HEK293T (cell line): ENCODE results near the gene SKA2.
A peak's percentile ranks its signal among the peaks of the same experiment; 100 is the strongest.

Experiments
- CTCF ChIA-PET: fragments of 350-600 bp; formaldehyde crosslinking; extraction: SDS; loops from one replicate; lab custom pipeline; 2021; ENCODE audit warnings: antibody characterized with exemption, inconsistent platforms; lab: Yijun Ruan, JAX
- POLR2A ChIA-PET: fragments of 350-600 bp; formaldehyde crosslinking; extraction: SDS; loops from one replicate; lab custom pipeline; 2020; ENCODE audit warnings: antibody characterized with exemption, inconsistent platforms; lab: Yijun Ruan, JAX
- DNase-seq: peaks from one replicate; pipeline ENCODE4 v3.0.0; 2012; ENCODE audit warnings: mixed read lengths; ENCODE audit errors: extremely low spot score
- ARNT ChIP-seq: fragments of 450-650 bp; IDR thresholded peaks from 2 replicates; pipeline ENCODE4 v1.6.1; 2017; ENCODE audit warnings: mild to moderate bottlenecking
- BHLHE40 ChIP-seq: fragments of 450-650 bp; IDR thresholded peaks from 2 replicates; pipeline ENCODE4 v1.6.1; 2016; ENCODE audit warnings: mild to moderate bottlenecking, moderate library complexity, borderline replicate concordance
- CTBP1 ChIP-seq: fragments of 450-650 bp; IDR thresholded peaks from 2 replicates; pipeline ENCODE4 v1.6.1; 2016; ENCODE audit warnings: borderline replicate concordance
- ELF4 ChIP-seq: fragments of 450-650 bp; IDR thresholded peaks from 2 replicates; pipeline ENCODE4 v1.6.1; 2017; ENCODE audit warnings: antibody characterized with exemption
- FOXA1 ChIP-seq: fragments of 450-650 bp; IDR thresholded peaks from 2 replicates; pipeline ENCODE4 v1.6.1; 2016; ENCODE audit warnings: mild to moderate bottlenecking
- FOXK2 ChIP-seq: fragments of 450-650 bp; IDR thresholded peaks from 2 replicates; pipeline ENCODE4 v1.6.1; 2016; ENCODE audit warnings: mild to moderate bottlenecking
- FOXM1 ChIP-seq: fragments of 450-650 bp; IDR thresholded peaks from 2 replicates; pipeline ENCODE4 v1.6.1; 2017; ENCODE audit warnings: mild to moderate bottlenecking, borderline replicate concordance
- HDGF ChIP-seq: fragments of 450-650 bp; IDR thresholded peaks from 2 replicates; pipeline ENCODE4 v1.6.1; 2017; ENCODE audit warnings: antibody characterized with exemption, borderline replicate concordance
- L3MBTL2 ChIP-seq: fragments of 450-650 bp; conservative IDR thresholded peaks from 2 replicates; pipeline ENCODE4 v1.6.1; 2016; ENCODE audit warnings: mild to moderate bottlenecking
- LEF1 ChIP-seq: fragments of 450-650 bp; IDR thresholded peaks from 2 replicates; pipeline ENCODE4 v1.6.1; 2017; ENCODE audit warnings: mild to moderate bottlenecking, borderline replicate concordance
- NFRKB ChIP-seq: fragments of 450-650 bp; IDR thresholded peaks from 2 replicates; pipeline ENCODE4 v1.6.1; 2016; ENCODE audit warnings: mild to moderate bottlenecking, moderate library complexity
- PKNOX1 ChIP-seq: fragments of 450-650 bp; IDR thresholded peaks from 2 replicates; pipeline ENCODE4 v1.6.1; 2016
- SP1 ChIP-seq: fragments of 450-650 bp; IDR thresholded peaks from 2 replicates; pipeline ENCODE4 v1.6.1; 2017
- SUZ12 ChIP-seq: fragments of 450-650 bp; IDR thresholded peaks from 2 replicates; pipeline ENCODE4 v1.6.1; 2016; ENCODE audit warnings: mild to moderate bottlenecking
- TARDBP ChIP-seq: fragments of 450-650 bp; IDR thresholded peaks from 2 replicates; pipeline ENCODE4 v1.6.1; 2016
- ZNF384 ChIP-seq: fragments of 450-650 bp; IDR thresholded peaks from 2 replicates; pipeline ENCODE4 v1.6.1; 2016

SKA2 gene

DNA sequence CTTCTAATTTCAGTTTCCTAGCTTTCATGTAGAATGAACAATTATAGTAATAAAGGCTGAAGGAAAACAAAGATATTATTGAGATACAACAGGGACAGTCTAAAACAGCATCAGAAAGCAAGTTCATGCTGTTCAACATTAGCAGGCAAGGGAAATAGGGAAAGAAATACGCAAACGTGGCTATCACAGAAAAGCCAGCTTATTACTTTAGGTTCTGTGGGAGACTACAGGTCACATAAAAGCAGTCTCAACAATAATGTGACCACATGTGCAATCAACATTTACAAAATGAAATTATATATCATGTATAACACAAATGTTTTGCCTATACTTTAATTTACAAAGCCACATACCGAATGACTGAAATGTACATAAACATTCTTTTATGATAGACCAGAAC, 43.4 kb downstream of the SKA2 start:
- ChIA-PET POLR2A (no interaction called here), CTCF (no interaction called here)
- DNase-seq = no peak
- TF ChIP-seq CTBP1 (no peak), ZNF384 (no peak), L3MBTL2 (no peak), PKNOX1 (no peak), BHLHE40 (no peak), FOXM1 (no peak), SUZ12 (no peak), TARDBP (no peak), NFRKB (no peak), HDGF (no peak), SP1 (no peak)

GRCh38 chr17:59110973-59111372, 44.0 kb downstream of the SKA2 start:
- CTCF ChIA-PET = no interaction called here
- no peak for DNase-seq
- POLR2A ChIA-PET = no interaction called here
- TF ChIP-seq FOXA1 (no peak), BHLHE40 (no peak), PKNOX1 (peak; percentile 46), ARNT (no peak)

DNA sequence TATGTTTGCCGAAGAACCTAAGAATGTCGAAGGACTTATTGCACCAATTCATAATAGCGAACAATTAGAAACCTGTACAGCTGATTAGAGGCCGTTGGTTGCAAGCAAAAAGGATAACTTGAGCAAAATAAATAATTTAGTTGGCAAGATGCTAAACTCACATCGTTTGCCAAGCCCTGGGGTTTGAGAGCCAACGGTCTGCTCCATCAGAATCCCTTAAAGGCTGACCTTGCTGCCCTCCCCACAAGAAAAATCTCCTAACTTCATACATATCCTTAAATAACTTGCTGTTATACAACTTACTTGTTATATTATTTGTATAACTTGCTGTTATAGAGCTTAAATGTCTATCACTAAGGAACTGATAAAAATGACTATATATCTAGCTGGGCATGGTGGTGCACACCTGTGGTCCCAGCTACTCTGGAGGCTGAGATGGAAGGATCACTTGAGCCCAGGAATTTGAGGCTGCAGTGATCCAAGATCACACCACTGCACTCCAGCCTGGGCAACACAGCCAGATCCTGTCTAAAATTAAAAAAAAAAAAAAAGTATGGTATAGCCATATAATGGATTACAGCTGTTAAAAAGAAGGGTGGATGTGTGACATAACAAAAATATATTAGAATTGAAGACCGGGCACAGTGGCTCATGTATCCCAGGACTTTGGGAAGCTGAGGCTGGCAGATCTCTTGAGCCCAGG, 46.4 kb downstream of the SKA2 start:
- no peak for TF ChIP-seq CTBP1
- no peak for TF ChIP-seq FOXA1
- 0 out of 2 replicates have a peak, but pooled peaks have one; percentile 52 for TF ChIP-seq ZNF384
- no peak for TF ChIP-seq ELF4
- no peak for TF ChIP-seq ARNT
- CTCF ChIA-PET = interaction anchor here (0.6 kb wide), 2 partner anchors 104 to 331 kb away, joined by 3 read pairs; no protein-coding TSS in a partner anchor
- no peak for DNase-seq
- POLR2A ChIA-PET = interaction anchor here (1.1 kb wide), 1 partner anchor 47 kb away, joined by 3 read pairs; the partner anchor contains the start of gene SKA2

DNA sequence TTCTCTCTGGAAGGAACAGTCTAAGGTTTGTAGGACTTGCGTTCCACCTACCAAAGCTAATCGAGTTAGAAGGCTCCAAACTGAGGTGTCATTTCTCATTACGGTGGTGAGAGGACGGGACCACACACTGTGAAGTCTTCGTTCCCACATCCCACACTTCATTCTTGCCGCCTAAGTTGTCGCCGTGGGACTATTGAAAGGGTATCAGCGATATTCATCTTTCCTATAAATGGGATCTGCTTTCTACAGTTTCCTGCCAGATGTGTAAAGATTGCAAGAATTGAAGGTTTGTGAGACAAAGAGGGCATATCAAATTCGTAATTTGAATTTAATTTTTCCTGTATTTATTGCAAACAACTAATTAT, 47.7 kb downstream of the SKA2 start:
- CTCF ChIA-PET = interaction anchor here (0.6 to 1.0 kb wide), 4 partner anchors 12 to 430 kb away, joined by 3 to 4 read pairs (median 3); no protein-coding TSS in a partner anchor
- TF ChIP-seq BHLHE40 (no peak), L3MBTL2 (peak; percentile 74; the same call in 1 of the 2 replicates), NFRKB (no peak)
- POLR2A ChIA-PET = interaction anchor here (0.6 to 2.3 kb wide), 10 partner anchors 8 to 755 kb away, joined by 3 to 28 read pairs (median 5); partner anchors contain the start of genes MTMR4, PRR11, SKA2 and SUPT4H1
- DNase-seq = no peak

GRCh38 chr17:59106463-59107305, 48.3 kb downstream of the SKA2 start, which contains the start of gene TRIM37:
TSS of gene TRIM37 (minus strand) at chr17:59106880. CDS start at chr17:59106461, 419 bp downstream.
- TF ChIP-seq HDGF = 0 out of 2 replicates have a peak, but pooled peaks have one; percentile 11
- TF ChIP-seq ARNT = peak; percentile 93
- no peak for TF ChIP-seq FOXK2
- TF ChIP-seq ELF4 = no peak
- TF ChIP-seq L3MBTL2 = peak; percentile 97
- CTCF ChIA-PET = interaction anchor here (0.6 to 1.0 kb wide), 4 partner anchors 12 to 430 kb away, joined by 3 to 4 read pairs (median 3); no protein-coding TSS in a partner anchor
- POLR2A ChIA-PET = interaction anchor here (0.6 to 2.3 kb wide), 10 partner anchors 9 to 755 kb away, joined by 3 to 28 read pairs (median 5); partner anchors contain the start of genes MTMR4, PRR11, SKA2 and SUPT4H1
- peak; percentile 99 for DNase-seq

GRCh38 chr17:59105852-59106462, 49.0 kb downstream of the SKA2 start:
- ChIA-PET POLR2A (interaction anchor here (0.6 to 2.3 kb wide), 7 partner anchors 10 to 115 kb away, joined by 3 to 28 read pairs (median 6); partner anchors contain the start of genes PRR11 and SKA2), CTCF (no interaction called here)
- TF ChIP-seq ZNF384 (no peak), HDGF (no peak), FOXK2 (no peak), SUZ12 (no peak), CTBP1 (peak; percentile 27; the same call in 1 of the 2 replicates)
- DNase-seq = peak; percentile 13

DNA sequence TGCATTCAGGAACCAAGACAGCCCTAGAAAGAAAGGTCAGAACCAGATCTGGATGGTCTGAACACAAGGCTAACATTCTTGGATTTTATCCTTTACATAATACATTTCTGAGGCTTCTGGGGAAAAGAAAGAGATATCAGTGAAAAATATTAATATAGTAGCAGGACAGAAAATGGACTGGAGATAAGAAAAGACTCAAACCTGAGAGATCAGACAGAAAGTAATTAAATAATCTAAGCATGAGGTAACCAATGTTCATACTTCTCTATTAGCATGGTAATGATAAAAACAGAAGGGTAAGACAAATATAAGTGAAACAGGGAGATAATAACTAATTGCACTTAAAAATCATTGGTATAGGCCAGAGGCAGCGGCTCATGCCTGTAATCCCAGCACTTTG, 53.8 kb downstream of the SKA2 start:
- ChIA-PET POLR2A (no interaction called here), CTCF (no interaction called here)
- DNase-seq = no peak
- TF ChIP-seq ZNF384 (no peak), HDGF (no peak), LEF1 (no peak), L3MBTL2 (no peak), FOXA1 (no peak), FOXM1 (no peak), NFRKB (no peak), PKNOX1 (no peak), SP1 (no peak), ARNT (no peak), ELF4 (no peak), FOXK2 (no peak), BHLHE40 (no peak), SUZ12 (no peak), CTBP1 (no peak), TARDBP (no peak)
